IMR-90 (cell line): ENCODE data around the gene WDR37. TPM values are rescaled to one million over a fixed set of nuclear protein-coding genes. Genes with fewer than 3 reads are reported as not detected.

Experiments used
- ATAC-seq: fragments of 200-7000 bp; cut with Tn5 transposase; 2 replicates; pipeline ENCODE4 v1.9.1; 2020; ENCODE audit warnings: low read depth, mild to moderate bottlenecking, moderate library complexity
- BruUV-seq: library from RNA; stranded (reverse); fragments of 400-500 nt; replicated peaks from 2 replicates; lab custom pipeline; 2021; lab: Mats Ljungman, UMichigan
- CTCF ChIA-PET: fragments of 300-600 bp; formaldehyde crosslinking; extraction: SDS; loops from one replicate; lab custom pipeline; 2021; ENCODE audit warnings: antibody characterized with exemption; lab: Yijun Ruan, JAX
- POLR2A ChIA-PET: fragments of 300-600 bp; sonication (Branson Sonifier 250); formaldehyde crosslinking; loops from one replicate; lab custom pipeline; 2022; ENCODE audit warnings: antibody characterized with exemption; ENCODE audit not compliant: unreplicated experiment; lab: Charles Lee
- DNase-seq: peaks from one replicate; pipeline ENCODE4 v3.0.0; 2013
- H2AFZ ChIP-seq: replicated peaks from 2 replicates; pipeline ENCODE3; 2013; ENCODE audit warnings: low read length, mild to moderate bottlenecking; ENCODE audit not compliant: poor library complexity
- H2AK5ac ChIP-seq: 2 replicates; pipeline ENCODE4 v1.6.1; 2013; ENCODE audit warnings: low read depth, low read length, inconsistent platforms
- H2AK9ac ChIP-seq: replicated peaks from 2 replicates; pipeline ENCODE3; 2013; ENCODE audit warnings: mild to moderate bottlenecking, low read depth, low read length, moderate library complexity; ENCODE audit not compliant: poor library complexity
- H2BK120ac ChIP-seq: 2 replicates; pipeline ENCODE4 v1.6.1; 2013; ENCODE audit warnings: low read depth, low read length, inconsistent platforms
- H2BK15ac ChIP-seq: 3 replicates; pipeline ENCODE4 v1.6.1; 2013; ENCODE audit warnings: low read depth, low read length, inconsistent platforms
- H2BK20ac ChIP-seq: 2 replicates; pipeline ENCODE4 v1.6.1; 2013; ENCODE audit warnings: low read depth, mild to moderate bottlenecking, inconsistent platforms, low read length, moderate library complexity
- H2BK5ac ChIP-seq: 2 replicates; pipeline ENCODE4 v1.6.1; 2013; ENCODE audit warnings: mild to moderate bottlenecking, low read depth, low read length, inconsistent platforms; ENCODE audit not compliant: poor library complexity, severe bottlenecking
- H3K14ac ChIP-seq: replicated peaks from 2 replicates; pipeline ENCODE4 v1.6.1; 2013; ENCODE audit warnings: low read depth, low read length, inconsistent platforms
- H3K18ac ChIP-seq: 2 replicates; pipeline ENCODE4 v1.6.1; 2013; ENCODE audit warnings: low read depth, low read length, control low read depth
- H3K23ac ChIP-seq: 2 replicates; pipeline ENCODE4 v1.6.1; 2013; ENCODE audit warnings: low read depth, low read length, inconsistent platforms
- H3K27ac ChIP-seq: 2 replicates; pipeline ENCODE4 v1.5.1; 2013; ENCODE audit warnings: mild to moderate bottlenecking, control low read depth, low read length; ENCODE audit not compliant: insufficient read depth
- H3K27me3 ChIP-seq: 2 replicates; pipeline ENCODE4 v1.6.1; 2013; ENCODE audit warnings: low read length; ENCODE audit not compliant: control insufficient read depth, insufficient read depth
- H3K36me3 ChIP-seq: 2 replicates; pipeline ENCODE4 v1.6.1; 2013; ENCODE audit warnings: low read length, mixed read lengths; ENCODE audit not compliant: control insufficient read depth, insufficient read depth
- H3K4ac ChIP-seq: 2 replicates; pipeline ENCODE4 v1.6.1; 2013; ENCODE audit warnings: low read depth, low read length, inconsistent platforms
- H3K4me1 ChIP-seq: 2 replicates; pipeline ENCODE4 v1.6.1; 2013; ENCODE audit warnings: low read length, mixed read lengths; ENCODE audit not compliant: control insufficient read depth, insufficient read depth
- H3K4me2 ChIP-seq: 2 replicates; pipeline ENCODE4 v1.6.1; 2013; ENCODE audit warnings: low read depth, mild to moderate bottlenecking, control low read depth, low read length, moderate library complexity
- H3K4me3 ChIP-seq: 2 replicates; pipeline ENCODE4 v1.5.1; 2013; ENCODE audit warnings: low read depth, mild to moderate bottlenecking, control low read depth, low read length, moderate library complexity; ENCODE audit not compliant: insufficient read depth
- H3K56ac ChIP-seq: 2 replicates; pipeline ENCODE4 v1.6.1; 2013; ENCODE audit warnings: low read length, inconsistent platforms; ENCODE audit not compliant: insufficient read depth; ENCODE audit errors: extremely low read depth
- H3K79me1 ChIP-seq, 2 experiments: 2 replicates each; pipeline ENCODE4 v1.6.1; 2013; ENCODE audit warnings: low read length in 2 of 2, inconsistent platforms in 1 of 2, low read depth in 1 of 2
- H3K9ac ChIP-seq: 2 replicates; pipeline ENCODE4 v1.6.1; 2013; ENCODE audit warnings: low read depth, low read length, control low read depth
- H3K9me1 ChIP-seq: 2 replicates; pipeline ENCODE4 v1.6.1; 2013; ENCODE audit warnings: low read length, inconsistent platforms; ENCODE audit not compliant: insufficient read depth
- H3K9me3 ChIP-seq: 2 replicates; pipeline ENCODE4 v1.6.1; 2013; ENCODE audit warnings: low read length; ENCODE audit not compliant: control insufficient read depth, insufficient read depth
- H4K20me1 ChIP-seq: 2 replicates; pipeline ENCODE4 v1.6.1; 2013; ENCODE audit warnings: low read length, inconsistent platforms; ENCODE audit not compliant: insufficient read depth
- H4K5ac ChIP-seq: 2 replicates; pipeline ENCODE4 v1.6.1; 2013; ENCODE audit warnings: mild to moderate bottlenecking, low read depth, low read length, control low read depth
- H4K8ac ChIP-seq, 2 experiments: 2 replicates each; pipeline ENCODE4 v1.6.1; 2013; ENCODE audit warnings: low read depth in 2 of 2, low read length in 2 of 2, control low read depth in 1 of 2, inconsistent platforms in 1 of 2
- H4K91ac ChIP-seq: 2 replicates; pipeline ENCODE4 v1.6.1; 2013; ENCODE audit warnings: low read depth, low read length, inconsistent platforms; ENCODE audit not compliant: insufficient read depth
- CEBPB ChIP-seq: IDR thresholded peaks from 2 replicates; pipeline ENCODE4 v1.6.1; 2012; ENCODE audit warnings: low read depth, low read length, improper control_type of control experiment
- CHD1 ChIP-seq: IDR thresholded peaks from 2 replicates; pipeline ENCODE4 v1.6.1; 2012; ENCODE audit warnings: low read depth, low read length, improper control_type of control experiment
- NFE2L2 ChIP-seq: fragments of 150-350 bp; IDR thresholded peaks from 2 replicates; pipeline ENCODE4 v1.6.1; 2016; ENCODE audit warnings: low read depth, mild to moderate bottlenecking, low read length
- RAD21 ChIP-seq: IDR thresholded peaks from 2 replicates; pipeline ENCODE4 v1.6.1; 2012; ENCODE audit warnings: low read length, improper control_type of control experiment
- RCOR1 ChIP-seq: IDR thresholded peaks from 2 replicates; pipeline ENCODE4 v1.6.1; 2012; ENCODE audit warnings: mild to moderate bottlenecking, low read length, improper control_type of control experiment; ENCODE audit not compliant: insufficient replicate concordance
- WGBS, 2 experiments: methylation state at CpG; one replicate each; pipeline versions ENCODE4 v1.1.5 to v1.1.7; 2013; ENCODE audit warnings: missing lambda C conversion rate in 2 of 2; ENCODE audit not compliant: insufficient read length in 1 of 2; ENCODE audit errors: extremely low coverage in 2 of 2; 5-methylcytosine and 5-hydroxymethylcytosine counted together
- dilution Hi-C: fragments of 300-500 bp; cut with HindIII; formaldehyde crosslinking; loops from one replicate; pipeline ENCODE4 v1.14.3; 2018; ENCODE audit warnings: low sequenced_read_pairs; ENCODE audit not compliant: unreplicated experiment
- in situ Hi-C: fragments of 300-500 bp; cut with MboI; formaldehyde crosslinking; loops from 3 replicates; pipeline ENCODE4 v1.14.3; 2019; ENCODE audit warnings: low sequenced_read_pairs, inconsistent platforms, mixed read lengths
- intact Hi-C: fragments of 100-400 bp; cut with micrococcal nuclease; formaldehyde crosslinking; loops from 2 replicates; pipeline ENCODE4 v1.10.0; 2022
- polyA plus RNA-seq, 3 experiments: library from polyadenylated mRNA; depleted of rRNA; stranded (reverse); fragments of >200 nt; gene quantifications; 2 replicates each; pipeline ENCODE4 v1.2.3, GENCODE V29; 2012; ENCODE audit warnings: low replicate concordance in 1 of 3
- total RNA-seq: library from RNA; depleted of rRNA; stranded (reverse); fragments of >200 nt; gene quantifications from 2 replicates; pipeline ENCODE4 v1.2.3, GENCODE V29; 2012

The WDR37 gene
- total and polyA plus RNA-seq, 2 of the 4 experiments (the other 2 are of a cell fraction) = 12.7 to 14.5 TPM

DNA sequence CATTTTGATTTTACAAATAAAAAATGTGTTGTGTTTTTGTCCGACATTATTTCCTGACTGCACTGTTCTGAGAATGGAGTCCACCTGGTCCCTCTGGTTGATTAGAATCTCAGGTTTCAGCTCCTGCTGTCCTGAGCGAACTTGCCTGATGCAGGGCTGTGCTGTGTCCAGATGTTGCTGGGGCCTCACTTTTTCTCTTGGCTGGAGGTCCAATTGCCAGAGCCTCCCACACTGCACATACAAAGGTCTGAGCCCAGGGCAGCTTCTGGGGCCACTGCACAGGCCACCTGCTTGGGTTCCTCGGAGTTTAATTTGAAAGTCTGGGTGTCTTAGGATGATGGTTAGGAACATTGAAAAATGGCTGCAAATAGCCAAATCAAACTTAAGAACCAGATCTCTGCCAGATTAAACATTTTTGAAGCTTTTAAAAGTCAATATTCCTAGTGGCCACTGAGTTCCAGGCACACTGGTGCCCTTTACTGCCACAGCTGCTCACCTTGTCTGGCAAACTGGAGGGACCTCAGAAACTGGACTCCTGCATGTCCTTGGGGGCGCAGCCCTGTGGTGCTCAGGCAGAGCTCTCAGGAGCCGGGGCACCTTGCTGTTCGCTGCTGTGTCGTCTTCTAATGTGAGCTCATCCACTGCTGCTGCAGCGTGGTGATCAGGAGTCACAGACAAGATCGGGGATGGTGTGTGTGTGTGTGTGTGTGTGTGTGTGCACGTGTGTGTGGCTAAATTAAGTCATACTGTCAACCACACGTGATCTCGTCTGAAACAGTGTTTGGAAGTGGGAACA lies 75.0 kb downstream of the WDR37 start:
- H3K9me1 ChIP-seq = peaks cover 8% of the 10 kb centered on the region; the same call in 1 of the 2 replicates
- dilution Hi-C loops (no loop called here), in situ Hi-C loops (no loop called here), intact Hi-C loops (no loop called here)
- no peaks in the 10 kb centered on the region for H3K9me3 ChIP-seq
- no TSS peak for BruUV-seq
- H3K56ac ChIP-seq = no peak overlapping the region
- H2BK15ac ChIP-seq = no peak overlapping the region
- no peak overlapping the region for H3K4ac ChIP-seq
- TF ChIP-seq NFE2L2 (no peak), CHD1 (no peak), CEBPB (no peak), RCOR1 (no peak), RAD21 (no peak)
- CTCF ChIA-PET = no interaction called here
- no peak overlapping the region for H2BK120ac ChIP-seq
- peaks cover 29% of the 10 kb centered on the region for H3K36me3 ChIP-seq
- no peak overlapping the region for H3K27ac ChIP-seq
- H2BK20ac ChIP-seq = no peak overlapping the region
- H2AK9ac ChIP-seq = no peak overlapping the region
- H2BK5ac ChIP-seq = no peak overlapping the region
- H3K18ac ChIP-seq = no peak overlapping the region
- H3K27me3 ChIP-seq = no peaks in the 10 kb centered on the region
- H3K14ac ChIP-seq = no peak overlapping the region
- ATAC-seq = no peak
- 100% methylated on average over 5 of the region's 12 CpGs; no CpG with 5 or more reads in 1 of the 2 experiments for WGBS, 2 experiments
- H4K8ac ChIP-seq = no peak overlapping the region
- no peak overlapping the region for H2AK5ac ChIP-seq
- no peak overlapping the region for H3K4me2 ChIP-seq
- H3K4me3 ChIP-seq = no peak overlapping the region
- no peak overlapping the region for H3K23ac ChIP-seq
- no peaks in the 10 kb centered on the region for H4K20me1 ChIP-seq
- no peaks in the 10 kb centered on the region for H3K4me1 ChIP-seq
- POLR2A ChIA-PET = no interaction called here
- 0 out of 4 replicates have a peak, but pooled peaks cover 0 to 2% of the 10 kb centered on the region in 2 experiments for H3K79me1 ChIP-seq
- H4K91ac ChIP-seq = no peak overlapping the region
- no peak for DNase-seq
- no peak overlapping the region for H4K5ac ChIP-seq
- no peak overlapping the region for H3K9ac ChIP-seq
- H2AFZ ChIP-seq = no peak overlapping the region
